PFSK-1 (cell line): ENCODE results near the gene PCBP3.

Experiments used
- FOXP2 ChIP-seq: optimal IDR thresholded peaks from 2 replicates; pipeline ENCODE3; 2011; ENCODE audit warnings: borderline replicate concordance, control low read depth, inconsistent platforms; ENCODE audit not compliant: insufficient read depth; ENCODE audit errors: extremely low read length, extremely low read depth
- POLR2AphosphoS5 ChIP-seq: IDR thresholded peaks from 2 replicates; pipeline ENCODE4 v1.6.1; 2012; ENCODE audit warnings: low read depth, mild to moderate bottlenecking, control low read depth, low read length, moderate library complexity
- REST ChIP-seq, 2 experiments: IDR thresholded peaks; 2 replicates each; pipeline versions ENCODE4 v1.6.1 to v1.8.0; 2011 to 2012; ENCODE audit warnings: low read depth in 2 of 2, low read length in 2 of 2, control low read depth in 1 of 2, inconsistent platforms in 1 of 2, mild to moderate bottlenecking in 1 of 2, moderate library complexity in 1 of 2; ENCODE audit not compliant: insufficient read depth in 1 of 2
- SIN3A ChIP-seq: IDR thresholded peaks from 2 replicates; pipeline ENCODE4 v1.6.1; 2012; ENCODE audit warnings: mild to moderate bottlenecking, low read length, moderate library complexity, borderline replicate concordance; ENCODE audit not compliant: insufficient read depth
- TAF1 ChIP-seq: IDR thresholded peaks from 2 replicates; pipeline ENCODE4 v1.6.1; 2012; ENCODE audit warnings: low read length, control low read depth, borderline replicate concordance; ENCODE audit not compliant: insufficient read depth

Gene PCBP3

GRCh38 chr21:45739218-45740087 lies 95.9 kb downstream of the PCBP3 start:
- TF ChIP-seq REST (IDR thresholded peaks at IDR 0.05; ENCODE audit: insufficient read depth in 1 of 2, low read depth in 2 of 2, low read length in 2 of 2): no peak
- TF ChIP-seq POLR2AphosphoS5: no peak
- no peak for TF ChIP-seq TAF1
- no peak for TF ChIP-seq FOXP2
- TF ChIP-seq SIN3A: no peak

- TF ChIP-seq REST (IDR thresholded peaks at IDR 0.05; ENCODE audit: insufficient read depth in 1 of 2, low read depth in 2 of 2, low read length in 2 of 2) (no peak), FOXP2 (no peak), POLR2AphosphoS5 (no peak), TAF1 (no peak), SIN3A (no peak)
These were observed 96.5 kb downstream of the PCBP3 start for GRCh38 chr21:45740088-45740440.

GRCh38 chr21:45740491-45741357 lies 97.2 kb downstream of the PCBP3 start:
- TF ChIP-seq POLR2AphosphoS5: no peak

GRCh38 chr21:45741691-45742090 lies 98.2 kb downstream of the PCBP3 start:
- TF ChIP-seq REST (IDR thresholded peaks at IDR 0.05; ENCODE audit: insufficient read depth in 1 of 2, low read depth in 2 of 2, low read length in 2 of 2) (no peak), SIN3A (no peak), TAF1 (no peak), FOXP2 (no peak), POLR2AphosphoS5 (no peak)

GRCh38 chr21:45742247-45742646 lies 98.7 kb downstream of the PCBP3 start:
- no peak for TF ChIP-seq SIN3A
- TF ChIP-seq REST (IDR thresholded peaks at IDR 0.05; ENCODE audit: insufficient read depth in 1 of 2, low read depth in 2 of 2, low read length in 2 of 2): no peak
- TF ChIP-seq POLR2AphosphoS5: no peak
- no peak for TF ChIP-seq FOXP2
- TF ChIP-seq TAF1: no peak
